Natural killer cell (primary cell): Measurements from ENCODE around the gene AREL1. TPM values are rescaled to one million over a fixed set of nuclear protein-coding genes. Genes with fewer than 3 reads are reported as not detected.

Experiments
- ATAC-seq, 3 donors: fragments of 150-1000 bp in 2 of 3; fragments of 200-7000 bp in 1 of 3; cut with Tn5 transposase; 1 replicate in 1 of 3; 2 replicates in 2 of 3; pipeline ENCODE4 v1.10.0; 2021; ENCODE audit warnings: mild to moderate bottlenecking in 2 of 3, moderate library complexity in 2 of 3
- DNase-seq, 2 donors: peaks; one replicate each; pipeline versions ENCODE4 v3.0.0 to v3.0.0-alpha.2; 2013 to 2021; ENCODE audit warnings: mixed read lengths in 1 of 2
- H3K27ac ChIP-seq: one replicate; pipeline ENCODE4 v1.5.1; 2013; ENCODE audit warnings: mild to moderate bottlenecking, low read length
- H3K27me3 ChIP-seq: one replicate; pipeline ENCODE4 v1.6.1; 2013; ENCODE audit warnings: low read length; ENCODE audit not compliant: control insufficient read depth, insufficient read depth
- H3K36me3 ChIP-seq: one replicate; pipeline ENCODE4 v1.6.1; 2013; ENCODE audit warnings: low read length; ENCODE audit not compliant: control insufficient read depth, insufficient read depth
- H3K4me1 ChIP-seq: one replicate; pipeline ENCODE4 v1.6.1; 2013; ENCODE audit warnings: low read length; ENCODE audit not compliant: control insufficient read depth, insufficient read depth
- H3K4me3 ChIP-seq: one replicate; pipeline ENCODE4 v1.5.1; 2013; ENCODE audit warnings: low read length
- H3K9me3 ChIP-seq: one replicate; pipeline ENCODE4 v1.6.1; 2013; ENCODE audit warnings: low read length; ENCODE audit not compliant: control insufficient read depth, insufficient read depth
- H3K27ac Mint-ChIP-seq, 2 donors: one replicate each; pipeline ENCODE4 v1.8.0; 2022; ENCODE audit warnings: mild to moderate bottlenecking in 2 of 2, mixed read lengths in 2 of 2, moderate library complexity in 1 of 2
- H3K27me3 Mint-ChIP-seq, 2 donors: one replicate each; pipeline ENCODE4 v1.8.0; 2022; ENCODE audit warnings: low read depth in 2 of 2, mixed read lengths in 2 of 2
- H3K36me3 Mint-ChIP-seq: one replicate; pipeline ENCODE4 v1.8.0; 2022; ENCODE audit warnings: mixed read lengths
- H3K4me1 Mint-ChIP-seq, 2 donors: one replicate each; pipeline ENCODE4 v1.8.0; 2022; ENCODE audit warnings: mixed read lengths in 2 of 2
- H3K4me3 Mint-ChIP-seq: one replicate; pipeline ENCODE4 v1.8.0; 2022; ENCODE audit warnings: mild to moderate bottlenecking, moderate library complexity, mixed read lengths
- H3K9me3 Mint-ChIP-seq, 2 donors: one replicate each; pipeline ENCODE4 v1.8.0; 2022; ENCODE audit warnings: mixed read lengths in 2 of 2
- WGBS: methylation state at CpG from one replicate; pipeline ENCODE4 v1.1.7; 2013; ENCODE audit warnings: missing lambda C conversion rate; ENCODE audit not compliant: insufficient coverage; 5-methylcytosine and 5-hydroxymethylcytosine counted together
- intact Hi-C: fragments of 100-400 bp; cut with micrococcal nuclease; formaldehyde crosslinking; loops from one replicate; pipeline ENCODE4 v1.14.2; 2022
- total RNA-seq, 4 donors: library from RNA; stranded (reverse); fragments of 120-200 nt in 1 of 4; gene quantifications; one replicate each; pipeline versions ENCODE4 v1.2.3 to v1.2.4, GENCODE V29; 2013 to 2022
- TF ChIP-seq, protein P1 (sequence below): fragments of 200-600 bp; IDR thresholded peaks from one replicate; pipeline ENCODE4 v1.8.0; 2022; ENCODE audit warnings: antibody characterized with exemption

The AREL1 gene
- total RNA-seq, 3 donors from 2014 or later (not counting 1 experiment from before 2014, with no cell fraction given), result 65.9 to 83.0 (median 82.3) TPM

DNA sequence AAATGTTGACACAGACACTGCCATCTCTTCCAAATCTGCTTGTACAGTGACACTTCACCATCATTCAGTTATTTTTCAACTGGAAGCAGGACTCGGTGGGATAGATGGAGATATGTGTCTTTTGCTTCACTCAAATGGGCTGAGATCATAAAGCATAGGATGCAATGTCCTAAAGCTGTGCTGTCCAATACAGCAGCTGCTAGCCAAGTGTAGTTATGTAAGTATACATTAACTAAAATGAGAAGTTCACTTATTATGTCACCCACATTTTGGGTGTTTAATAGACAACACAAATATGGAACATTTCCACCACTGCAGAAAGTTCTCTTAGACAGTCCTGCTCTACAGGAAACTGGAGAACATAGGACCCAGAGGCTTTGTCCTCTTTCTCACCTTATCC, 43.6 kb downstream of the AREL1 start:
- ATAC-seq (no peak), DNase-seq (no peak)
- Mint-ChIP-seq H3K36me3 (peaks cover 43% of the 10 kb centered on the region), H3K4me1 (peaks cover 13 to 18% of the 10 kb centered on the region in 2 donors), H3K4me3 (no peak overlapping the region), H3K9me3 (no peaks in the 10 kb centered on the region), H3K27me3 (no peaks in the 10 kb centered on the region), H3K27ac (peak overlapping the region; percentile 59 to 75)
- intact Hi-C loops, result no loop called here
- Histone ChIP-seq H3K9me3 (no peaks in the 10 kb centered on the region), H3K4me1 (no peaks in the 10 kb centered on the region), H3K4me3 (no peak overlapping the region), H3K27ac (no peak overlapping the region), H3K27me3 (no peaks in the 10 kb centered on the region), H3K36me3 (peaks cover 80% of the 10 kb centered on the region)
- WGBS, result 100% methylated on average over 1 of the region's 1 CpG
- TF ChIP-seq, protein P1, sequence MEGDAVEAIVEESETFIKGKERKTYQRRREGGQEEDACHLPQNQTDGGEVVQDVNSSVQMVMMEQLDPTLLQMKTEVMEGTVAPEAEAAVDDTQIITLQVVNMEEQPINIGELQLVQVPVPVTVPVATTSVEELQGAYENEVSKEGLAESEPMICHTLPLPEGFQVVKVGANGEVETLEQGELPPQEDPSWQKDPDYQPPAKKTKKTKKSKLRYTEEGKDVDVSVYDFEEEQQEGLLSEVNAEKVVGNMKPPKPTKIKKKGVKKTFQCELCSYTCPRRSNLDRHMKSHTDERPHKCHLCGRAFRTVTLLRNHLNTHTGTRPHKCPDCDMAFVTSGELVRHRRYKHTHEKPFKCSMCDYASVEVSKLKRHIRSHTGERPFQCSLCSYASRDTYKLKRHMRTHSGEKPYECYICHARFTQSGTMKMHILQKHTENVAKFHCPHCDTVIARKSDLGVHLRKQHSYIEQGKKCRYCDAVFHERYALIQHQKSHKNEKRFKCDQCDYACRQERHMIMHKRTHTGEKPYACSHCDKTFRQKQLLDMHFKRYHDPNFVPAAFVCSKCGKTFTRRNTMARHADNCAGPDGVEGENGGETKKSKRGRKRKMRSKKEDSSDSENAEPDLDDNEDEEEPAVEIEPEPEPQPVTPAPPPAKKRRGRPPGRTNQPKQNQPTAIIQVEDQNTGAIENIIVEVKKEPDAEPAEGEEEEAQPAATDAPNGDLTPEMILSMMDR, result no peak

DNA sequence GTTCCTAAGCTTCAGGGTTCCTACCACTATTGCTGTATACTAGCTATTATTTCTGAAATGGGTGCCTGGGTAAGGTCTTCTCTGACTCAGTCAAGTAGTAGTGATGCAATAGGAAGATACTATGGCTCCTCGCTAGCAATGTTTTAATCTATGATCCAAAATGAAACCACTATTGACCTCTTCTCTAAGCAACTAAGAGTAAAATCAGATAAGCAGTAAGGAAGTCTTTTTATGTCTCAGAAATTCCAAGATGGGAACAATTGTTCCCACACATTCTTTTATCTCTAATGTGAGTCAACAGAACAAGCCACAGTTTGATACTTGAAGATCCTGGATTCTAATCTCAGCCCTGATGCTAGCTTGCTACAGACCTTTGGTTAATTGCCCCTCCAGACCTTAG, 45.1 kb downstream of the AREL1 start:
- no peak overlapping the region for H3K27ac ChIP-seq
- H3K27me3 ChIP-seq, result no peaks in the 10 kb centered on the region
- Mint-ChIP-seq H3K4me3 (no peak overlapping the region), H3K4me1 (peaks cover 13 to 18% of the 10 kb centered on the region in 2 donors), H3K27ac (no peak overlapping the region), H3K9me3 (no peaks in the 10 kb centered on the region), H3K27me3 (no peaks in the 10 kb centered on the region), H3K36me3 (peaks cover 43% of the 10 kb centered on the region)
- intact Hi-C loops, result no loop called here
- no peak overlapping the region for H3K4me3 ChIP-seq
- DNase-seq, result no peak
- no CpG with 5 or more reads among the region's 1 CpG for WGBS
- peaks cover 81% of the 10 kb centered on the region for H3K36me3 ChIP-seq
- no peak for ATAC-seq
- TF ChIP-seq, protein P1, result no peak
- no peaks in the 10 kb centered on the region for H3K9me3 ChIP-seq
- H3K4me1 ChIP-seq, result no peaks in the 10 kb centered on the region

DNA sequence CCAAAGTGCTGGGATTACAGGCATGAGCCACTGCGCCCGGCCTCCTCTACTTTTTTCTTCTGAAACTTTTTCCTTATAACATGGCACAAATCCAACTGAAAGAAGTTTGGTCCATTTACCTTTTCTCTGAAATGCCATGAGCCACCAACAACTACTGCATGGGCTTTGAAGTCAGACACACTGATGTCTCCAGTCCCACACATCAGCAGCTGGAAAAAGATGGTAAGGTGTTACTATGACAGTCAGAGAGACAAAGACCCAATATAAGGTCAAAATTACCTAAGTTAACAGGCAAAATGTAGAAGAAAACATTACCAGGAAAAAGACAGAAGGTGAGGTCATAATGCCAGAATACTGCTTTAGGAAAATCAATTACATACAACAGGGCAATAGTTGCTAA, 48.2 kb downstream of the AREL1 start:
- H3K27me3 ChIP-seq, result no peaks in the 10 kb centered on the region
- Mint-ChIP-seq H3K27me3 (no peaks in the 10 kb centered on the region), H3K27ac (no peak overlapping the region), H3K9me3 (no peaks in the 10 kb centered on the region), H3K4me1 (peaks cover 15 to 17% of the 10 kb centered on the region in 2 donors), H3K4me3 (no peak overlapping the region), H3K36me3 (peaks cover 38% of the 10 kb centered on the region)
- intact Hi-C loops, result no loop called here
- DNase-seq, result no peak
- TF ChIP-seq, protein P1, result no peak
- 100% methylated on average over 2 of the region's 2 CpGs for WGBS
- H3K36me3 ChIP-seq, result peaks cover 73% of the 10 kb centered on the region
- no peaks in the 10 kb centered on the region for H3K9me3 ChIP-seq
- no peak overlapping the region for H3K4me3 ChIP-seq
- ATAC-seq, result no peak
- no peak overlapping the region for H3K27ac ChIP-seq
- no peaks in the 10 kb centered on the region for H3K4me1 ChIP-seq

DNA sequence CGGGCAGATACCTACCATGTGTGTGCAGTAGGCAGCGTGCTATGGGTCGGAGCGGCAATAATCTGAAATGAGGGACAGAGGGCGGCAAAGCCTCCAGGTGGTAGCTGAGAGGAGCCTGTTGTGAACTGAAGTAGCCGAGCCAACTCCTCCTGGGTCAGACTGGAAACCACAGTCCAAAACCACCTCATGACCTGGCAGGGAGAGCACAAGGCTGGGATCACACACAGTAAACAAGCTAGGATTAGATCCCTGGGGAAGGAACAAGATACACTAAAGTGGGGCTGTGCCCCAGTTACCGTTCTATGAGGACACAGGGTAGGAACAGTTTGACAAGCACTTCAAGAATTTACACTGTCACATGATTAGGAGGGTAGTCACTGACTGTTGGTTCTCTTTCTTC, 49.0 kb downstream of the AREL1 start:
- 98% methylated on average over 7 of the region's 7 CpGs for WGBS
- TF ChIP-seq, protein P1, result no peak
- Mint-ChIP-seq H3K27me3 (no peaks in the 10 kb centered on the region), H3K4me3 (no peak overlapping the region), H3K9me3 (no peaks in the 10 kb centered on the region), H3K36me3 (peaks cover 30% of the 10 kb centered on the region), H3K4me1 (peaks cover 7 to 12% of the 10 kb centered on the region in 2 donors), H3K27ac (no peak overlapping the region)
- intact Hi-C loops, result no loop called here
- Histone ChIP-seq H3K27ac (no peak overlapping the region), H3K36me3 (peaks cover 66% of the 10 kb centered on the region), H3K4me1 (no peaks in the 10 kb centered on the region), H3K4me3 (no peak overlapping the region), H3K27me3 (no peaks in the 10 kb centered on the region), H3K9me3 (no peaks in the 10 kb centered on the region)
- DNase-seq (no peak), ATAC-seq (no peak)
